Measurements from ENCODE around the gene PIP5K1B. TPM values are rescaled to one million over a fixed set of nuclear protein-coding genes. Genes with fewer than 3 reads are reported as not detected.

PIP5K1B gene
- total and polyA plus RNA-seq, 2 donors (not counting 1 experiment from before 2014, with no cell fraction given) = 11.8 to 24.1 TPM

DNA sequence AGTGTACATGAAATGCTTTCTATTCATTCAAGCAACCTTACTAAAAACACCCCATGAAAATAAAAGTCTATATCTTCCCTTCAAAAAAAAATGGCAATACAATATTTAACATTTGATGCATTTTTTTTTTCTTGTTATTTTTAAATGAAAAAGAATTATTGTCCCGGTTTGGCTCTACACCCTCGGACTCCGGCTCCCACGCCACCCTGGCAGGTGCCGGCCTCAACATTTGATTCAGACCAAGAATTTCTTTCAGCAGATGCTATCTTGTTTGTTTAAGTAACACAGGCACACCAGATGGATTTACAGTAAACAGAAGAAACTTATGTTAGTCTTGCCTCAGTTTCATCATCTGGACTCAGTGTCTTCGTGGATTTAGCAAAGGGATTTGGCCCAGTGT, 162.0 kb downstream of the PIP5K1B start:
- Mint-ChIP-seq H3K4me1 (no peaks in the 10 kb centered on the region), H3K9me3 (ENCODE audit: insufficient read depth) (no peaks in the 10 kb centered on the region), H3K4me3 (no peak overlapping the region), H3K27ac (no peak overlapping the region), H3K27me3 (no peaks in the 10 kb centered on the region)
- Histone ChIP-seq H3K27ac (ENCODE audit: low read length in 2 of 2) (no peak overlapping the region), H3K79me2 (ENCODE audit: control insufficient read depth, insufficient read depth, low read length) (no peaks in the 10 kb centered on the region), H3K36me3 (replicated peaks in 1 of 2; ENCODE audit: control extremely low read depth in 1 of 2, control insufficient read depth in 1 of 2, extremely low read depth in 1 of 2, insufficient read depth in 2 of 2, low read length in 1 of 2) (peaks cover 6 to 22% of the 10 kb centered on the region in 2 experiments), H3K9me3 (ENCODE audit: control extremely low read depth in 1 of 3, control insufficient read depth in 2 of 3, insufficient read depth in 1 of 3, low read length in 2 of 3) (no peaks in the 10 kb centered on the region), H3K4me3 (ENCODE audit: control extremely low read depth in 1 of 5, extremely low read depth in 1 of 5, insufficient read depth in 1 of 5, low read depth in 2 of 5, low read length in 4 of 5) (no peak overlapping the region), H3K9ac (ENCODE audit: low read length) (no peak overlapping the region), H4K20me1 (ENCODE audit: control insufficient read depth, insufficient read depth, low read length, poor library complexity, severe bottlenecking) (peaks cover 4% of the 10 kb centered on the region), H3K4me2 (replicated peaks; ENCODE audit: low read depth, low read length, poor library complexity, severe bottlenecking) (no peak overlapping the region), H3K4me1 (ENCODE audit: control insufficient read depth in 2 of 2, insufficient read depth in 2 of 2, low read length in 2 of 2) (no peaks in the 10 kb centered on the region), H3K27me3 (replicated peaks in 1 of 4; ENCODE audit: control extremely low read depth in 1 of 4, control insufficient read depth in 3 of 4, insufficient read depth in 4 of 4, low read length in 3 of 4) (no peaks in the 10 kb centered on the region), H2AFZ (ENCODE audit: insufficient read depth, low read depth, low read length, poor library complexity, severe bottlenecking) (no peak overlapping the region)
- intact Hi-C loops (cut with micrococcal nuclease) = no loop called here
- WGBS (ENCODE audit: insufficient coverage) = 90% methylated on average over 2 of the region's 6 CpGs
- ChIA-PET CTCF (no interaction called here), POLR2A (no interaction called here)
- ATAC-seq (ENCODE audit: low read depth) (no peak), DNase-seq (no peak)
- TF ChIP-seq EZH2 (IDR thresholded peaks at IDR 0.05; ENCODE audit: borderline replicate concordance, insufficient read depth, low read depth, low read length, poor library complexity, severe bottlenecking) = no peak
- TF ChIP-seq, protein P1, sequence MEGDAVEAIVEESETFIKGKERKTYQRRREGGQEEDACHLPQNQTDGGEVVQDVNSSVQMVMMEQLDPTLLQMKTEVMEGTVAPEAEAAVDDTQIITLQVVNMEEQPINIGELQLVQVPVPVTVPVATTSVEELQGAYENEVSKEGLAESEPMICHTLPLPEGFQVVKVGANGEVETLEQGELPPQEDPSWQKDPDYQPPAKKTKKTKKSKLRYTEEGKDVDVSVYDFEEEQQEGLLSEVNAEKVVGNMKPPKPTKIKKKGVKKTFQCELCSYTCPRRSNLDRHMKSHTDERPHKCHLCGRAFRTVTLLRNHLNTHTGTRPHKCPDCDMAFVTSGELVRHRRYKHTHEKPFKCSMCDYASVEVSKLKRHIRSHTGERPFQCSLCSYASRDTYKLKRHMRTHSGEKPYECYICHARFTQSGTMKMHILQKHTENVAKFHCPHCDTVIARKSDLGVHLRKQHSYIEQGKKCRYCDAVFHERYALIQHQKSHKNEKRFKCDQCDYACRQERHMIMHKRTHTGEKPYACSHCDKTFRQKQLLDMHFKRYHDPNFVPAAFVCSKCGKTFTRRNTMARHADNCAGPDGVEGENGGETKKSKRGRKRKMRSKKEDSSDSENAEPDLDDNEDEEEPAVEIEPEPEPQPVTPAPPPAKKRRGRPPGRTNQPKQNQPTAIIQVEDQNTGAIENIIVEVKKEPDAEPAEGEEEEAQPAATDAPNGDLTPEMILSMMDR (IDR thresholded peaks at IDR 0.05) = no peak

DNA sequence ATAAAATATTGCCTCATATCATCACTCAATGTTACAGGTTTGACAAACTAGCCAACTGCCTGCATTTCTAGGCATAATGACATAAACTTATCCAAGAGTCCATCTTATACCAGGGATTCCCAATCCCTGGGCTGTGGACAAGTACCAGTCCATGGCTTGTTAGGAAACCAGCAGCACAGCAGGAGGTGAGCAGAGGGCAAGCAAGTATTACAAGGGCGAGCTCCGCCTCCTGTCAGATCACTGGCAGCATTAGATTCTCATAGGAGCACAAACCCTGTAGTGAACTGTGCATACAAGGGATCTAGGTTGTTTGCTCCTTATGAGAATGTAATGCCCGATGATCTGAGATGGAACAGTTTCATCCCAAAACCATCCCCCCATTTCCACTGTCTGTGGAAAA, 164.0 kb downstream of the PIP5K1B start:
- ATAC-seq (ENCODE audit: low read depth) (no peak), DNase-seq (no peak)
- peaks cover 2 to 14% of the 10 kb centered on the region in 2 experiments for H3K36me3 ChIP-seq (replicated peaks in 1 of 2; ENCODE audit: control extremely low read depth in 1 of 2, control insufficient read depth in 1 of 2, extremely low read depth in 1 of 2, insufficient read depth in 2 of 2, low read length in 1 of 2)
- no peaks in the 10 kb centered on the region for H3K4me1 ChIP-seq (ENCODE audit: control insufficient read depth in 2 of 2, insufficient read depth in 2 of 2, low read length in 2 of 2)
- H3K9ac ChIP-seq (ENCODE audit: low read length) = no peak overlapping the region
- TF ChIP-seq EZH2 (IDR thresholded peaks at IDR 0.05; ENCODE audit: borderline replicate concordance, insufficient read depth, low read depth, low read length, poor library complexity, severe bottlenecking) = no peak
- TF ChIP-seq, protein P1 (IDR thresholded peaks at IDR 0.05) = no peak
- Mint-ChIP-seq H3K27ac (no peak overlapping the region), H3K4me3 (no peak overlapping the region), H3K9me3 (ENCODE audit: insufficient read depth) (no peaks in the 10 kb centered on the region), H3K27me3 (no peaks in the 10 kb centered on the region), H3K4me1 (no peaks in the 10 kb centered on the region)
- H3K27me3 ChIP-seq (replicated peaks in 1 of 4; ENCODE audit: control extremely low read depth in 1 of 4, control insufficient read depth in 3 of 4, insufficient read depth in 4 of 4, low read length in 3 of 4) = no peaks in the 10 kb centered on the region
- no peaks in the 10 kb centered on the region for H3K9me3 ChIP-seq (ENCODE audit: control extremely low read depth in 1 of 3, control insufficient read depth in 2 of 3, insufficient read depth in 1 of 3, low read length in 2 of 3)
- intact Hi-C loops (cut with micrococcal nuclease) = no loop called here
- no peaks in the 10 kb centered on the region for H3K79me2 ChIP-seq (ENCODE audit: control insufficient read depth, insufficient read depth, low read length)
- 96% methylated on average over 2 of the region's 3 CpGs for WGBS (ENCODE audit: insufficient coverage)
- H3K4me3 ChIP-seq (ENCODE audit: control extremely low read depth in 1 of 5, extremely low read depth in 1 of 5, insufficient read depth in 1 of 5, low read depth in 2 of 5, low read length in 4 of 5) = no peak overlapping the region
- CTCF ChIA-PET = interaction anchor here (1.5 kb wide), 1 partner anchor 22 kb away, joined by 3 read pairs; no protein-coding TSS in a partner anchor
- POLR2A ChIA-PET = no interaction called here
- peaks cover 4% of the 10 kb centered on the region for H4K20me1 ChIP-seq (ENCODE audit: control insufficient read depth, insufficient read depth, low read length, poor library complexity, severe bottlenecking)
- H2AFZ ChIP-seq (ENCODE audit: insufficient read depth, low read depth, low read length, poor library complexity, severe bottlenecking) = no peak overlapping the region
- H3K4me2 ChIP-seq (replicated peaks; ENCODE audit: low read depth, low read length, poor library complexity, severe bottlenecking) = no peak overlapping the region
- no peak overlapping the region for H3K27ac ChIP-seq (ENCODE audit: low read length in 2 of 2)

Data from B cell (primary cell).